Sigmoid colon (tissue), 7 donors: ENCODE measurements around the gene MAPRE2. TPM values are rescaled to one million over a fixed set of nuclear protein-coding genes. Genes with fewer than 3 reads are reported as not detected.

Source experiments
- DNase-seq: peaks from one replicate; pipeline ENCODE4 v3.0.0-alpha.2; 2019
- H3K27ac ChIP-seq, 4 donors: fragments of 200-600 bp; sonication (generic); one replicate each; pipeline ENCODE4 v1.5.1; 2016 to 2019; ENCODE audit warnings: mild to moderate bottlenecking in 1 of 4
- H3K27me3 ChIP-seq, 3 donors: fragments of 200-600 bp; sonication (generic); one replicate each; pipeline ENCODE4 v1.5.1; 2019; ENCODE audit warnings: mild to moderate bottlenecking in 1 of 3
- H3K36me3 ChIP-seq, 4 donors: fragments of 200-600 bp; sonication (generic); one replicate each; pipeline ENCODE4 v1.5.1; 2016 to 2019
- H3K4me1 ChIP-seq, 4 donors: fragments of 200-600 bp; sonication (generic); one replicate each; pipeline ENCODE4 v1.5.1; 2017 to 2019
- H3K4me3 ChIP-seq, 4 donors: fragments of 200-600 bp; sonication (generic); one replicate each; pipeline ENCODE4 v1.5.1; 2017 to 2019; ENCODE audit warnings: mild to moderate bottlenecking in 2 of 4, moderate library complexity in 1 of 4
- H3K9me3 ChIP-seq, 4 donors: fragments of 200-600 bp in 3 of 4; sonication (generic) in 3 of 4; one replicate each; pipeline versions ENCODE4 v1.5.1 to v1.6.1; 2013 to 2019
- EP300 ChIP-seq, 4 donors: sonication (generic); formaldehyde crosslinking; IDR thresholded peaks; one replicate each; pipeline ENCODE4 v1.6.1; 2017; ENCODE audit warnings: antibody characterized with exemption in 4 of 4
- POLR2A ChIP-seq, 2 donors: fragments of 450-650 bp; IDR thresholded peaks; one replicate each; pipeline ENCODE4 v1.6.1; 2016; ENCODE audit warnings: antibody characterized with exemption in 2 of 2, mild to moderate bottlenecking in 2 of 2, moderate library complexity in 2 of 2
- POLR2AphosphoS5 ChIP-seq, 4 donors: sonication (generic); formaldehyde crosslinking; IDR thresholded peaks; one replicate each; pipeline ENCODE4 v1.6.1; 2017; ENCODE audit warnings: antibody characterized with exemption in 4 of 4
- WGBS, 2 donors: extraction: QIAGEN DNeasy Blood & Tissue Kit; methylation state at CpG; one replicate each; pipeline ENCODE4 v1.1.7; 2013; 5-methylcytosine and 5-hydroxymethylcytosine counted together
- intact Hi-C: fragments of 100-400 bp; cut with DNase I; formaldehyde crosslinking; loops from one replicate; pipeline ENCODE4 v1.15.1; 2023
- polyA plus RNA-seq, 3 donors: library from polyadenylated mRNA; stranded (reverse); fragments of 200-250 nt; gene quantifications; one replicate each; pipeline ENCODE4 v1.2.3, GENCODE V29; 2013
- total RNA-seq, 4 donors: library from RNA; depleted of rRNA; stranded (reverse); fragments of >200 nt; gene quantifications; one replicate each; pipeline ENCODE4 v1.1.0, GENCODE V29; 2016
- TF ChIP-seq, protein P1 (sequence below), 4 experiments: fragments of 450-650 bp in 3 of 4; fragments of 200-600 bp in 1 of 4; IDR thresholded peaks; one replicate each; pipeline ENCODE4 v1.5.1; 2016 to 2019; ENCODE audit warnings: antibody characterized with exemption in 4 of 4, mild to moderate bottlenecking in 3 of 4, moderate library complexity in 2 of 4
- donor health status: healthy with polysubstance abuse.
- donor health status: Bipolar disorder and iron deficiency.
- donor health status: healthy.

Gene MAPRE2
- total and polyA plus RNA-seq, 7 donors: 14.0 to 31.6 (median 21.0) TPM

DNA sequence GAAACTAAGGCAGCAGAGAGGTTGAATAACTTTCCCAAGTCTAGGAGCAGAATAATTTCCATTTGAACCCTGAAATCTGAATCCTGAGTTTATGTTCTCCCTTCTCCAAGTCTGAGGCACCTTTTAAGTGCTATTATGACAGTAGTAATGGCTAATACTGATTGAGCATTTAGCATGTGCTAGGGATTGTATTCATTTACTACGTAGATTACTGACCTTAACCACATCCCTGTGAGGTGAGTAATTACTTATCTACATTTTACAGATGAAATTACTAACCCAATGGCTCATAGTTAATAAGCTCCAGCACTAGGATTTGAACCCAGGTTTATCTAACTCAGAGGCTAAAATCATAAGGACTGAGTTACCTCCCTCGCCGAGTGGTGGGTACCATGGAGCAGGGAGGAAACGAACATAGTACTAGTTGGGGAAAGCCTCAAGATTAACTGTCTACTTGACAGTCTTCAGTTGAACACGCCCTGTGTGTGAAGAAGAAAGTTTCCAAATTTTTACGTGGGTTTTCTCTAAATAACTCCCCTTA, 93.0 kb downstream of the MAPRE2 start:
- no peak for DNase-seq
- no peak overlapping the region for H3K27ac ChIP-seq
- peaks cover 0 to 11% (median 4%) of the 10 kb centered on the region in 4 donors for H3K36me3 ChIP-seq
- no peak overlapping the region for H3K4me3 ChIP-seq
- WGBS, 2 donors: 95 to 96% methylated on average over 6 of the region's 6 CpGs
- TF ChIP-seq POLR2AphosphoS5 (IDR thresholded peaks at IDR 0.05): no peak
- H3K4me1 ChIP-seq: peaks cover 0 to 13% (median 6%) of the 10 kb centered on the region in 4 donors
- intact Hi-C loops: no loop called here
- H3K27me3 ChIP-seq: no peaks in the 10 kb centered on the region
- no peaks in the 10 kb centered on the region for H3K9me3 ChIP-seq

DNA sequence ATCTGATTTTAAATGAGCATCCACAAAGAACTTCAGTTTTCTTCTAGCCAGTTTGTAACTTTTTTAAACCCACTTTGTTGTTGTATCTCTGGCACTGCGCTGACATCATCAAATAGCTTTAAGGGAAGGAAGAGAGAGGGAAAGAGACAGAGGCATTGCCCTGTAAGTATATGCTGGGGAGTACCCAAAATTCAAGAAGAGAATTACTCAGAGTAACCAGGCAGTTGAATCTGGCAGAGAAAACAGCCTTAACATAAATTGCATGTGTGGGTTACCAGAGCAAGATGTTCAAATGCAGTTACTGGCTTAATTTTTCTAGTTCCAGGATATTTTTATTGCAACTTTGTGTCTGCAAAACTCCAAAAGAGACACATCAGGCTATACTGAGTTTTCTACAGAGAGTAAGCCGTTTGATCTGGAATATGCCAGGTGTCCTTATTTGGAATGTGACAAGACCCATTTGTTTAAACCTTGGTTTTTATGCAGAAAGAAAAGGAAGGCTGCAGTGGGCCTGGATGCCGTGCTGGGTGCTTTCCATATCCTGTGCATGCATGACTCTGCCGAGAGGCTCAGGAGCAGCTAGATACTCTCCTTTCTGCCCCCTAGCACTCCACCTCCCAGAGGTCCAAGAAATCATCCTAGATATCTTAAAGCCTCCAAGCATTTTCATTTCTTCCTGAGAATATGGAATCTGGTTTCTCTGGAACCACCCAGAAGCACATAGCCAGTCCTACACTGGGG, 93.7 kb downstream of the MAPRE2 start:
- H3K4me3 ChIP-seq: no peak overlapping the region
- H3K9me3 ChIP-seq: no peaks in the 10 kb centered on the region
- no peaks in the 10 kb centered on the region for H3K27me3 ChIP-seq
- H3K4me1 ChIP-seq: peaks cover 0 to 13% (median 6%) of the 10 kb centered on the region in 4 donors
- no peak for DNase-seq
- intact Hi-C loops: no loop called here
- peaks cover 0 to 5% (median 2%) of the 10 kb centered on the region in 4 donors for H3K36me3 ChIP-seq
- no peak for TF ChIP-seq POLR2A (IDR thresholded peaks at IDR 0.05)
- WGBS, 2 donors: 89 to 95% methylated on average over 4 of the region's 4 CpGs
- H3K27ac ChIP-seq: no peak overlapping the region

DNA sequence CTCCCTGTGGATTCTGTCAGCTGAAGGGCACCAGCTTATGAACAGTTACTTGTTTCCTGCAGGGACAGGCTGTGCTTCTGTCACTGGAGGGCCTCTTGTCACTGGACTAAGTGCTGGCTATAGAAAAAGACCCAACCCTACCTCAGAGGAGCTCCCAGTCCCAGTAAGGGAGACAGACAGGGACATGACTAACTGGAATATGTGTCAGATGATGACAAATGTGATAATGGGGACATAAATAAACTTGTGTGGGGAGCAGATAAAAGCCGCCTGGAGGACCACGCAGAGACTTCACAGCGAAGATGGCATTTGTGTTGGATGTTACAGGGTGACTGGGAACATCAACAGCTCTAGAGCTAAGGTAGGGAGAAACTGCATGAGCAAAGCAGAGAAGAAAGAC, 95.0 kb downstream of the MAPRE2 start:
- no peaks in the 10 kb centered on the region for H3K9me3 ChIP-seq
- H3K27ac ChIP-seq: no peak overlapping the region
- intact Hi-C loops: no loop called here
- no peak for DNase-seq
- H3K36me3 ChIP-seq: peaks cover 0 to 13% (median 3%) of the 10 kb centered on the region in 4 donors
- WGBS, 2 donors: 79 to 97% methylated on average over 3 of the region's 3 CpGs
- H3K27me3 ChIP-seq: no peaks in the 10 kb centered on the region
- H3K4me3 ChIP-seq: no peak overlapping the region
- TF ChIP-seq, protein P1, sequence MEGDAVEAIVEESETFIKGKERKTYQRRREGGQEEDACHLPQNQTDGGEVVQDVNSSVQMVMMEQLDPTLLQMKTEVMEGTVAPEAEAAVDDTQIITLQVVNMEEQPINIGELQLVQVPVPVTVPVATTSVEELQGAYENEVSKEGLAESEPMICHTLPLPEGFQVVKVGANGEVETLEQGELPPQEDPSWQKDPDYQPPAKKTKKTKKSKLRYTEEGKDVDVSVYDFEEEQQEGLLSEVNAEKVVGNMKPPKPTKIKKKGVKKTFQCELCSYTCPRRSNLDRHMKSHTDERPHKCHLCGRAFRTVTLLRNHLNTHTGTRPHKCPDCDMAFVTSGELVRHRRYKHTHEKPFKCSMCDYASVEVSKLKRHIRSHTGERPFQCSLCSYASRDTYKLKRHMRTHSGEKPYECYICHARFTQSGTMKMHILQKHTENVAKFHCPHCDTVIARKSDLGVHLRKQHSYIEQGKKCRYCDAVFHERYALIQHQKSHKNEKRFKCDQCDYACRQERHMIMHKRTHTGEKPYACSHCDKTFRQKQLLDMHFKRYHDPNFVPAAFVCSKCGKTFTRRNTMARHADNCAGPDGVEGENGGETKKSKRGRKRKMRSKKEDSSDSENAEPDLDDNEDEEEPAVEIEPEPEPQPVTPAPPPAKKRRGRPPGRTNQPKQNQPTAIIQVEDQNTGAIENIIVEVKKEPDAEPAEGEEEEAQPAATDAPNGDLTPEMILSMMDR (IDR thresholded peaks at IDR 0.05): no peak
- TF ChIP-seq POLR2AphosphoS5 (IDR thresholded peaks at IDR 0.05): no peak
- TF ChIP-seq EP300 (IDR thresholded peaks at IDR 0.05): no peak
- TF ChIP-seq POLR2A (IDR thresholded peaks at IDR 0.05): no peak
- H3K4me1 ChIP-seq: peaks cover 0 to 13% (median 6%) of the 10 kb centered on the region in 4 donors

DNA sequence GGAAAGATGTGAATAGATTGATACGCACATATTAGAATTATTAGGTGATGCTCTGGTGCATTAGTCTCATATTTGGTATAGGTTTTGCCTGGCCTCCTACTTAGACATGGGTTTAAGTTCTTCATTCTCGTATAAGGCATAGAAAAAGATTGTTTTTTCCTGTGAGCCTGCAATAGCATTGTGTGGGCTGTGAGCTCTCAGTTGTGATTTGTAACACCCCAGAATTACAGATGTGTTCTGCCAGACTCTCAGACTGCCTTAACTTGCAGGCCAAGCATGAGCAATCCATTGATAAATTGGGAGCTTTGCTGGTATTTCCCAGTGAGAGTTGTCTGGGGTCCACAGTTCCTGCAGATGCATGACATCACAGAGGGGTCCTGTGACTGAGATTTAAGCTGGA, 95.7 kb downstream of the MAPRE2 start:
- WGBS, 2 donors: 93 to 97% methylated on average over 2 of the region's 2 CpGs
- H3K9me3 ChIP-seq: no peaks in the 10 kb centered on the region
- H3K4me3 ChIP-seq: no peak overlapping the region
- H3K4me1 ChIP-seq: peaks cover 0 to 13% (median 6%) of the 10 kb centered on the region in 4 donors
- intact Hi-C loops: no loop called here
- H3K27ac ChIP-seq: no peak overlapping the region
- H3K27me3 ChIP-seq: no peaks in the 10 kb centered on the region
- TF ChIP-seq EP300 (IDR thresholded peaks at IDR 0.05): no peak
- TF ChIP-seq, protein P1 (IDR thresholded peaks at IDR 0.05): no peak
- TF ChIP-seq POLR2A (IDR thresholded peaks at IDR 0.05): no peak
- TF ChIP-seq POLR2AphosphoS5 (IDR thresholded peaks at IDR 0.05): no peak
- peaks cover 0 to 13% (median 3%) of the 10 kb centered on the region in 4 donors for H3K36me3 ChIP-seq
- DNase-seq: no peak

DNA sequence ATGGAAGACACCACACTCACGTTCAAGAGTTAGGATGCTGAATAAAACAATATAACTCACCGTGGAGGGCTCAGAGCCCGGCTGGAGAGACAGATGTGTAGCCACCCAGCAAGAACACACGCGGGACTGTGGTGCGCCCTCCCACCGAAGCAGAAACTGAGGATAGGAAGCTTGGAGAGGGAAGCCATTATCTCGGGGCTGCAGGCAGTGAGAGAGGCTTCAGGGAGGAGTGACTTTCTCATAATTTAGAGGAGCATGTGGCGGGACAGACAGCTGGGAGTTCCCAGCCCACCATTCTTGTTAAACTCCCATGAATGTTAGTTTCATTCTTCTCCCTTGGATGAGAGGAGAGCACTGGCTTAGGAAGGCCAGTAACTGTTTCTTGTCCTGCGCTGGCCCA, 96.4 kb downstream of the MAPRE2 start:
- DNase-seq: no peak
- peaks cover 0 to 9% (median 3%) of the 10 kb centered on the region in 4 donors for H3K36me3 ChIP-seq
- peaks cover 0 to 13% (median 6%) of the 10 kb centered on the region in 4 donors for H3K4me1 ChIP-seq
- H3K9me3 ChIP-seq: no peaks in the 10 kb centered on the region
- TF ChIP-seq, protein P1 (IDR thresholded peaks at IDR 0.05): no peak
- TF ChIP-seq POLR2A (IDR thresholded peaks at IDR 0.05): no peak
- TF ChIP-seq POLR2AphosphoS5 (IDR thresholded peaks at IDR 0.05): no peak
- TF ChIP-seq EP300 (IDR thresholded peaks at IDR 0.05): no peak
- H3K27ac ChIP-seq: no peak overlapping the region
- H3K27me3 ChIP-seq: no peaks in the 10 kb centered on the region
- no peak overlapping the region for H3K4me3 ChIP-seq
- intact Hi-C loops: no loop called here
- WGBS, 2 donors: 91 to 92% methylated on average over 10 of the region's 10 CpGs
